Mucosa of stomach (tissue), 1 donor: ENCODE results near the gene VAMP5.
"Not testable (repeated sequence)": the region's sequence is repeated elsewhere in the genome, so short reads cannot be mapped to it uniquely, and the experiment has no call there.

ENCODE experiments used
- H3K27me3 ChIP-seq: one replicate; pipeline ENCODE4 v1.7.0; 2013; ENCODE audit warnings: mild to moderate bottlenecking, low read length; ENCODE audit not compliant: control insufficient read depth, insufficient read depth
- H3K36me3 ChIP-seq: one replicate; pipeline ENCODE4 v1.7.0; 2013; ENCODE audit warnings: low read length; ENCODE audit not compliant: control insufficient read depth, insufficient read depth
- H3K4me1 ChIP-seq: one replicate; pipeline ENCODE4 v1.7.0; 2013; ENCODE audit warnings: mild to moderate bottlenecking, low read length; ENCODE audit not compliant: control insufficient read depth, insufficient read depth
- H3K4me3 ChIP-seq: one replicate; pipeline ENCODE4 v1.7.0; 2013; ENCODE audit warnings: low read length
- H3K9ac ChIP-seq: one replicate; pipeline ENCODE4 v1.7.0; 2013; ENCODE audit warnings: mild to moderate bottlenecking, low read length, moderate library complexity
- H3K9me3 ChIP-seq: one replicate; pipeline ENCODE4 v1.7.0; 2013; ENCODE audit warnings: mild to moderate bottlenecking, low read length, moderate library complexity; ENCODE audit not compliant: control insufficient read depth
- donor health status: Pancreatic carcinoma.

Gene VAMP5

GRCh38 chr2:85611705-85612587, 27.7 kb downstream of the VAMP5 start, which contains the start of gene C2orf68:
Gene C2orf68, minus strand, starts transcription at chr2:85612066. Its CDS starts 82 bp downstream, at chr2:85611984.
- Histone ChIP-seq H3K36me3 (no peaks in the 10 kb centered on the region), H3K4me1 (peaks cover 6% of the 10 kb centered on the region), H3K9ac (peak within 1 kb of the TSS; percentile 83), H3K9me3 (no peaks in the 10 kb centered on the region), H3K27me3 (no peaks in the 10 kb centered on the region), H3K4me3 (peak within 1 kb of the TSS; percentile 88)

GRCh38 chr2:85613717-85614515, 29.7 kb downstream of the VAMP5 start:
- H3K36me3 ChIP-seq: no peaks in the 10 kb centered on the region
- H3K4me1 ChIP-seq: peaks cover 14% of the 10 kb centered on the region
- no peak overlapping the region for H3K4me3 ChIP-seq
- no peaks in the 10 kb centered on the region for H3K9me3 ChIP-seq
- H3K9ac ChIP-seq: no peak overlapping the region
- H3K27me3 ChIP-seq: no peaks in the 10 kb centered on the region

- not testable (repeated sequence) for H3K36me3 ChIP-seq, H3K9ac ChIP-seq, H3K4me3 ChIP-seq, H3K9me3 ChIP-seq, H3K27me3 ChIP-seq
- H3K4me1 ChIP-seq: peaks cover 14% of the 10 kb centered on the region
Observed at GRCh38 chr2:85614757-85615156, 30.5 kb downstream of the VAMP5 start.

- no peak overlapping the region for H3K4me3 ChIP-seq
Observed at GRCh38 chr2:85615413-85615728, 31.1 kb downstream of the VAMP5 start.

GRCh38 chr2:85617723-85618122, 33.5 kb downstream of the VAMP5 start:
- not testable (repeated sequence) for H3K9me3 ChIP-seq, H3K36me3 ChIP-seq, H3K27me3 ChIP-seq, H3K9ac ChIP-seq, H3K4me1 ChIP-seq, H3K4me3 ChIP-seq

More at GRCh38 chr2:85615413-85615728, 31.1 kb downstream of the VAMP5 start:
- Histone ChIP-seq H3K4me1 (peaks cover 10% of the 10 kb centered on the region), H3K9me3 (no peaks in the 10 kb centered on the region), H3K36me3 (no peaks in the 10 kb centered on the region), H3K9ac (peak overlapping the region; percentile 89), H3K27me3 (no peaks in the 10 kb centered on the region)

- no peaks in the 10 kb centered on the region for H3K9me3 ChIP-seq
- peaks cover 11% of the 10 kb centered on the region for H3K36me3 ChIP-seq
- H3K4me3 ChIP-seq: no peak overlapping the region
- peaks cover 9% of the 10 kb centered on the region for H3K4me1 ChIP-seq
- no peak overlapping the region for H3K9ac ChIP-seq
- no peaks in the 10 kb centered on the region for H3K27me3 ChIP-seq
Observed at GRCh38 chr2:85619617-85620016, 35.4 kb downstream of the VAMP5 start.

- no peak overlapping the region for H3K9ac ChIP-seq
- H3K4me3 ChIP-seq: no peak overlapping the region
- no peaks in the 10 kb centered on the region for H3K9me3 ChIP-seq
- peaks cover 9% of the 10 kb centered on the region for H3K4me1 ChIP-seq
- H3K36me3 ChIP-seq: peaks cover 11% of the 10 kb centered on the region
- H3K27me3 ChIP-seq: no peaks in the 10 kb centered on the region
Observed at GRCh38 chr2:85621338-85621737, 37.1 kb downstream of the VAMP5 start.

- Histone ChIP-seq H3K27me3 (no peaks in the 10 kb centered on the region), H3K9ac (no peak overlapping the region), H3K4me1 (no peaks in the 10 kb centered on the region), H3K9me3 (no peaks in the 10 kb centered on the region), H3K36me3 (peaks cover 11% of the 10 kb centered on the region), H3K4me3 (no peak overlapping the region)
Observed at GRCh38 chr2:85623991-85624390, 39.8 kb downstream of the VAMP5 start.

- no peaks in the 10 kb centered on the region for H3K4me1 ChIP-seq
- no peak overlapping the region for H3K9ac ChIP-seq
- peaks cover 8% of the 10 kb centered on the region for H3K36me3 ChIP-seq
- no peaks in the 10 kb centered on the region for H3K27me3 ChIP-seq
- no peak overlapping the region for H3K4me3 ChIP-seq
- H3K9me3 ChIP-seq: no peaks in the 10 kb centered on the region
Observed at GRCh38 chr2:85628658-85629057, 44.4 kb downstream of the VAMP5 start.

- no peak overlapping the region for H3K4me3 ChIP-seq
- no peaks in the 10 kb centered on the region for H3K4me1 ChIP-seq
- H3K9ac ChIP-seq: no peak overlapping the region
- H3K27me3 ChIP-seq: no peaks in the 10 kb centered on the region
- H3K9me3 ChIP-seq: no peaks in the 10 kb centered on the region
- no peaks in the 10 kb centered on the region for H3K36me3 ChIP-seq
Observed at GRCh38 chr2:85631316-85631715, 47.1 kb downstream of the VAMP5 start.

GRCh38 chr2:85635011-85635410, 50.8 kb downstream of the VAMP5 start:
- no peak overlapping the region for H3K9ac ChIP-seq
- H3K36me3 ChIP-seq: no peaks in the 10 kb centered on the region

GRCh38 chr2:85635636-85636035, 51.4 kb downstream of the VAMP5 start:
- no peaks in the 10 kb centered on the region for H3K36me3 ChIP-seq
- no peaks in the 10 kb centered on the region for H3K27me3 ChIP-seq
- H3K4me1 ChIP-seq: no peaks in the 10 kb centered on the region
- no peak overlapping the region for H3K9ac ChIP-seq
- H3K9me3 ChIP-seq: no peaks in the 10 kb centered on the region
- H3K4me3 ChIP-seq: no peak overlapping the region

More at GRCh38 chr2:85635011-85635410, 50.8 kb downstream of the VAMP5 start:
- Histone ChIP-seq H3K4me3 (no peak overlapping the region), H3K4me1 (no peaks in the 10 kb centered on the region), H3K9me3 (no peaks in the 10 kb centered on the region), H3K27me3 (no peaks in the 10 kb centered on the region)
